HCT116 (cell line): Measurements from ENCODE around the gene NDUFA11. TPM values are rescaled to one million over a fixed set of nuclear protein-coding genes. Genes with fewer than 3 reads are reported as not detected.
A peak's percentile ranks its signal among the peaks of the same experiment; 100 is the strongest.

ENCODE experiments used
- ATAC-seq: fragments of 200-7000 bp; cut with Tn5 transposase; 2 replicates; pipeline ENCODE4 v1.9.1; 2020; ENCODE audit warnings: mild to moderate bottlenecking, moderate library complexity
- BruUV-seq: library from RNA; stranded (reverse); fragments of 400-500 nt; replicated peaks from 2 replicates; lab custom pipeline; 2021; lab: Mats Ljungman, UMichigan
- CTCF ChIA-PET: fragments of 300-600 bp; sonication (Branson Sonifier 250); formaldehyde crosslinking; loops from one replicate; lab custom pipeline; 2021; ENCODE audit warnings: antibody characterized with exemption; lab: Charles Lee
- POLR2A ChIA-PET: fragments of 300-600, 350-600 bp; sonication (Branson Sonifier 250); formaldehyde crosslinking; loops from one replicate; lab custom pipeline; 2021; ENCODE audit warnings: antibody characterized with exemption; lab: Charles Lee
- RAD21 ChIA-PET, 2 experiments: fragments of 300-600 bp; sonication (Branson Sonifier 250); formaldehyde crosslinking; loops; one replicate each; lab custom pipeline; 2023; ENCODE audit warnings: low total read pairs in 2 of 2; ENCODE audit not compliant: uncharacterized antibody in 2 of 2, unreplicated experiment in 2 of 2, low non-redundant PET in 1 of 2; lab: Charles Lee
- DNase-seq: peaks from one replicate; pipeline ENCODE4 v3.0.0-alpha.2; 2010; ENCODE audit warnings: low read depth, low spot score
- H2AFZ ChIP-seq: fragments of 200-600 bp; shearing (Covaris generic), sonication (generic); 2 replicates; pipeline ENCODE4 v1.6.1; 2017; ENCODE audit warnings: low read depth, mixed run types, mixed read lengths, antibody characterized with exemption, low read length; ENCODE audit not compliant: poor library complexity, severe bottlenecking
- H3K27ac ChIP-seq: 2 replicates; pipeline ENCODE4 v1.5.1; 2012; ENCODE audit warnings: low read depth, low read length
- H3K27me3 ChIP-seq: fragments of 200-600 bp; sonication (generic); 2 replicates; pipeline ENCODE4 v1.6.1; 2016; ENCODE audit warnings: mixed run types, low read length, mixed read lengths; ENCODE audit not compliant: insufficient read depth
- H3K36me3 ChIP-seq, 2 experiments: fragments of 200-500 bp in 1 of 2; fragments of 200-600 bp in 1 of 2; sonication (Bioruptor generic) in 1 of 2; sonication (generic) in 1 of 2; 2 replicates each; pipeline versions ENCODE4 v1.5.1 to v1.6.1; 2014 to 2016; ENCODE audit warnings: low read length in 2 of 2, inconsistent platforms in 1 of 2, mixed read lengths in 1 of 2, mixed run types in 1 of 2; ENCODE audit not compliant: insufficient read depth in 2 of 2, control insufficient read depth in 1 of 2
- H3K4me1 ChIP-seq, 2 experiments: fragments of 200-600 bp in 1 of 2; sonication (generic) in 1 of 2; 2 replicates each; pipeline versions ENCODE4 v1.5.1 to v1.6.1; 2012 to 2017; ENCODE audit warnings: low read length in 2 of 2, inconsistent platforms in 1 of 2, mild to moderate bottlenecking in 1 of 2, mixed read lengths in 1 of 2, mixed run types in 1 of 2, moderate library complexity in 1 of 2; ENCODE audit not compliant: insufficient read depth in 2 of 2, control insufficient read depth in 1 of 2
- H3K4me2 ChIP-seq: fragments of 200-600 bp; sonication (generic); 2 replicates; pipeline ENCODE4 v1.6.1; 2017; ENCODE audit warnings: mixed run types, low read length, mixed read lengths
- H3K4me3 ChIP-seq, 2 experiments: fragments of 200-600 bp in 1 of 2; sonication (generic) in 1 of 2; replicated peaks in 1 of 2; 2 replicates each; pipeline ENCODE4 v1.5.1; 2011 to 2016; ENCODE audit warnings: low read length in 2 of 2, control low read depth in 1 of 2, low read depth in 1 of 2, mild to moderate bottlenecking in 1 of 2, mixed read lengths in 1 of 2, mixed run types in 1 of 2
- H3K79me2 ChIP-seq: fragments of 200-600 bp; sonication (generic); 2 replicates; pipeline ENCODE4 v1.6.1; 2017; ENCODE audit warnings: mild to moderate bottlenecking, mixed run types, low read length, moderate library complexity, mixed read lengths; ENCODE audit not compliant: insufficient read depth
- H3K9ac ChIP-seq: fragments of 200-600 bp; sonication (generic); 2 replicates; pipeline ENCODE4 v1.6.1; 2016; ENCODE audit warnings: low read length, mixed read lengths
- H3K9me2 ChIP-seq: fragments of 200-600 bp; sonication (generic), shearing (Covaris generic); 2 replicates; pipeline ENCODE4 v1.6.1; 2017; ENCODE audit warnings: mixed run types, mild to moderate bottlenecking, moderate library complexity; ENCODE audit not compliant: insufficient read depth
- H3K9me3 ChIP-seq, 2 experiments: fragments of 200-500 bp in 1 of 2; fragments of 200-600 bp in 1 of 2; sonication (Bioruptor generic) in 1 of 2; sonication (generic) in 1 of 2; 2 replicates each; pipeline ENCODE4 v1.6.1; 2014 to 2017; ENCODE audit warnings: low read length in 2 of 2, mixed read lengths in 2 of 2, inconsistent platforms in 1 of 2, low read depth in 1 of 2, mild to moderate bottlenecking in 1 of 2, mixed run types in 1 of 2, moderate library complexity in 1 of 2; ENCODE audit not compliant: control insufficient read depth in 1 of 2, insufficient read depth in 1 of 2
- H4K20me1 ChIP-seq: fragments of 200-600 bp; sonication (generic), shearing (Covaris generic); 2 replicates; pipeline ENCODE4 v1.6.1; 2017; ENCODE audit warnings: mixed run types, mild to moderate bottlenecking, moderate library complexity; ENCODE audit not compliant: insufficient read depth
- CBX3 ChIP-seq: IDR thresholded peaks from 2 replicates; pipeline ENCODE4 v1.6.1; 2012; ENCODE audit warnings: low read depth
- CEBPB ChIP-seq: IDR thresholded peaks from 2 replicates; pipeline ENCODE4 v1.6.1; 2012; ENCODE audit warnings: low read depth
- EZH2 ChIP-seq: fragments of 200-600 bp; sonication (generic); IDR thresholded peaks from 2 replicates; pipeline ENCODE4 v1.6.1; 2017; ENCODE audit warnings: antibody characterized with exemption, mixed run types
- EZH2phosphoT487 ChIP-seq: fragments of 200-600 bp; IDR thresholded peaks from 2 replicates; pipeline ENCODE4 v1.6.1; 2018; ENCODE audit warnings: antibody characterized with exemption, borderline replicate concordance
- JUND ChIP-seq: IDR thresholded peaks from 2 replicates; pipeline ENCODE4 v1.6.1; 2012
- MAX ChIP-seq: IDR thresholded peaks from 2 replicates; pipeline ENCODE4 v1.6.1; 2012
- POLR2A ChIP-seq: IDR thresholded peaks from 2 replicates; pipeline ENCODE4 v1.7.0; 2011; ENCODE audit warnings: borderline replicate concordance; ENCODE audit not compliant: insufficient read depth, insufficient read length; ENCODE audit errors: extremely low read depth
- POLR2AphosphoS5 ChIP-seq: IDR thresholded peaks from 2 replicates; pipeline ENCODE4 v1.6.1; 2011; ENCODE audit warnings: mild to moderate bottlenecking, low read depth, low read length, moderate library complexity
- REST ChIP-seq: IDR thresholded peaks from 2 replicates; pipeline ENCODE4 v1.6.1; 2012; ENCODE audit warnings: low read depth
- SIN3A ChIP-seq: IDR thresholded peaks from 2 replicates; pipeline ENCODE4 v1.6.1; 2012; ENCODE audit warnings: low read depth
- SP1 ChIP-seq: IDR thresholded peaks from 2 replicates; pipeline ENCODE4 v1.6.1; 2012; ENCODE audit warnings: low read depth
- SRF ChIP-seq: IDR thresholded peaks from 2 replicates; pipeline ENCODE4 v1.6.1; 2012; ENCODE audit warnings: low read depth
- TCF7L2 ChIP-seq: IDR thresholded peaks from 2 replicates; pipeline ENCODE4 v1.7.0; 2011; ENCODE audit warnings: borderline replicate concordance, inconsistent platforms; ENCODE audit not compliant: insufficient read depth, insufficient read length; ENCODE audit errors: extremely low read depth
- ZBTB33 ChIP-seq: IDR thresholded peaks from 2 replicates; pipeline ENCODE4 v1.6.1; 2011; ENCODE audit warnings: mild to moderate bottlenecking, low read length, moderate library complexity; ENCODE audit not compliant: insufficient replicate concordance; ENCODE audit errors: extremely low read depth
- ZFX ChIP-seq: fragments of 450-650 bp; IDR thresholded peaks from 2 replicates; pipeline ENCODE4 v1.6.1; 2017
- ZNF274 ChIP-seq: fragments of 200-500 bp; sonication (Bioruptor generic); IDR thresholded peaks from 2 replicates; pipeline ENCODE4 v1.6.1; 2014; ENCODE audit warnings: mild to moderate bottlenecking, low read depth, low read length, inconsistent platforms
- intact Hi-C: fragments of 100-400 bp; cut with micrococcal nuclease; formaldehyde crosslinking; loops from 2 replicates; pipeline ENCODE4 v1.10.0; 2022
- total RNA-seq: library from RNA; stranded (reverse); gene quantifications from one replicate; pipeline ENCODE4 v1.2.1, GENCODE V29; 2021; ENCODE audit not compliant: unreplicated experiment
- TF ChIP-seq, protein P1 (sequence below): IDR thresholded peaks from 2 replicates; pipeline ENCODE4 v1.6.1; 2012

The NDUFA11 gene
- total RNA-seq, 1 experiment from 2014 or later, result 311 TPM

GRCh38 chr19:5851302-5851701, 52.3 kb downstream of the NDUFA11 start, which contains the start of gene FUT3:
FUT3 (minus strand) TSS chr19:5851449.
- ChIA-PET CTCF (no interaction called here), POLR2A (interaction anchor here (1.2 to 1.7 kb wide), 2 partner anchors 9 to 23 kb away, joined by 5 to 8 read pairs; no protein-coding TSS in a partner anchor), RAD21 (no interaction called here)
- BruUV-seq, result no TSS peak
- Histone ChIP-seq H2AFZ (peak within 1 kb of the TSS; percentile 71), H3K9me3 (no peaks in the 10 kb centered on the region; a peak in 1 of 4 replicates), H3K4me1 (peaks cover 14 to 17% of the 10 kb centered on the region in 2 experiments), H3K4me2 (peak within 1 kb of the TSS; percentile 55), H3K4me3 (peak within 1 kb of the TSS; percentile 11 to 18; a peak in 3 of 4 replicates), H4K20me1 (no peaks in the 10 kb centered on the region), H3K9me2 (no peaks in the 10 kb centered on the region), H3K9ac (no peak within 1 kb of the TSS), H3K36me3 (no peaks in the 10 kb centered on the region), H3K27me3 (no peaks in the 10 kb centered on the region), H3K27ac (no peak within 1 kb of the TSS; the same call in 1 of the 2 replicates), H3K79me2 (no peaks in the 10 kb centered on the region)
- DNase-seq (no peak), ATAC-seq (peak; percentile 52)
- intact Hi-C loops, result no loop called here
- TF ChIP-seq SP1 (no peak), SRF (no peak), ZBTB33 (no peak), POLR2AphosphoS5 (no peak), EZH2 (no peak), REST (no peak), SIN3A (no peak), CBX3 (no peak), EZH2phosphoT487 (no peak), CEBPB (no peak), ZFX (no peak), ZNF274 (no peak), MAX (no peak), JUND (no peak), TCF7L2 (no peak), POLR2A (no peak)
- TF ChIP-seq, protein P1, sequence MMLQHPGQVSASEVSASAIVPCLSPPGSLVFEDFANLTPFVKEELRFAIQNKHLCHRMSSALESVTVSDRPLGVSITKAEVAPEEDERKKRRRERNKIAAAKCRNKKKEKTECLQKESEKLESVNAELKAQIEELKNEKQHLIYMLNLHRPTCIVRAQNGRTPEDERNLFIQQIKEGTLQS, result no peak
